GM12801 (cell line): ENCODE data around the gene MICU2.

ENCODE experiments used
- TF ChIP-seq, protein P1 (sequence below): IDR thresholded peaks from one replicate; pipeline ENCODE4 v1.5.1; 2011; ENCODE audit warnings: control low read depth; ENCODE audit not compliant: insufficient read length; ENCODE audit errors: extremely low read depth

The MICU2 gene

GRCh38 chr13:21538753-21539152 is 65.2 kb downstream of the MICU2 start:
- TF ChIP-seq, protein P1, sequence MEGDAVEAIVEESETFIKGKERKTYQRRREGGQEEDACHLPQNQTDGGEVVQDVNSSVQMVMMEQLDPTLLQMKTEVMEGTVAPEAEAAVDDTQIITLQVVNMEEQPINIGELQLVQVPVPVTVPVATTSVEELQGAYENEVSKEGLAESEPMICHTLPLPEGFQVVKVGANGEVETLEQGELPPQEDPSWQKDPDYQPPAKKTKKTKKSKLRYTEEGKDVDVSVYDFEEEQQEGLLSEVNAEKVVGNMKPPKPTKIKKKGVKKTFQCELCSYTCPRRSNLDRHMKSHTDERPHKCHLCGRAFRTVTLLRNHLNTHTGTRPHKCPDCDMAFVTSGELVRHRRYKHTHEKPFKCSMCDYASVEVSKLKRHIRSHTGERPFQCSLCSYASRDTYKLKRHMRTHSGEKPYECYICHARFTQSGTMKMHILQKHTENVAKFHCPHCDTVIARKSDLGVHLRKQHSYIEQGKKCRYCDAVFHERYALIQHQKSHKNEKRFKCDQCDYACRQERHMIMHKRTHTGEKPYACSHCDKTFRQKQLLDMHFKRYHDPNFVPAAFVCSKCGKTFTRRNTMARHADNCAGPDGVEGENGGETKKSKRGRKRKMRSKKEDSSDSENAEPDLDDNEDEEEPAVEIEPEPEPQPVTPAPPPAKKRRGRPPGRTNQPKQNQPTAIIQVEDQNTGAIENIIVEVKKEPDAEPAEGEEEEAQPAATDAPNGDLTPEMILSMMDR: no peak

DNA sequence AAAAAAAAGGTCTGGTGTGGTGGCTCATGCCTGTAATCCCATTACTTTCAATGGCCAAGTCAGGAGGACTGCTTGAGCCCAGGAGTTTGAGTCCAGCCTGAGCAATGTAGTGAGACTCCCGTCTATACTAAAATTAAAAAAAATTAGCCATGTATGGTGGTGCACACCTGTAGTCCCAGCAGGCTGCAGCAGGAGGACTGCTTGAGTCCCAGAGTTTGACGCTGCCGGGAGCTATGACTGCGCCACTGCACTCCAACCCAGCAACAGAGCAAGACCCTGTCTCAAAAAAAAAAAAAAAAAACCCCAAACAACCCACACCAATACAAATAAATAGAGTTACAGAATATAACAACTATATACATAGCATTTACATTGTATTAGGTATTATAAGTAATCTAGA is 65.7 kb downstream of the MICU2 start:
- TF ChIP-seq, protein P1: no peak

DNA sequence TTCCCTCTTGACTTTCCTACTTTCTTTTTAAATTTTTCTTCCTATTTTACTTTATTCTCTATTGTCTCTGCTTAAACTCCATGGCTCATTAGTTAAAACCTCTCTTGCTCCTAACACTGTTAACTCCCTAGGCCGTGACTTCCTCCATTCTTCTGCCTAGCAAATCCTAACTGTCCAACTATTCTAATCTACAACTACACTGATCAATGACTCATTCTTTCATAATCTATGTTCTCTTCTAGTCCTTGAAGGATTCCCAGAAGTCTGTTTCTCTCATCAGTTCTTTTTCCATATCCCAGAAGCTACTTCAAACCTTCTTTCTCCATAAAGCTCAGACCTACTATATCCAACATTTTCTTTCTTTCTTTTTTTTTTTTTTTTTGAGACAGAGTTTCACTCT is 66.9 kb downstream of the MICU2 start:
- TF ChIP-seq, protein P1: no peak

DNA sequence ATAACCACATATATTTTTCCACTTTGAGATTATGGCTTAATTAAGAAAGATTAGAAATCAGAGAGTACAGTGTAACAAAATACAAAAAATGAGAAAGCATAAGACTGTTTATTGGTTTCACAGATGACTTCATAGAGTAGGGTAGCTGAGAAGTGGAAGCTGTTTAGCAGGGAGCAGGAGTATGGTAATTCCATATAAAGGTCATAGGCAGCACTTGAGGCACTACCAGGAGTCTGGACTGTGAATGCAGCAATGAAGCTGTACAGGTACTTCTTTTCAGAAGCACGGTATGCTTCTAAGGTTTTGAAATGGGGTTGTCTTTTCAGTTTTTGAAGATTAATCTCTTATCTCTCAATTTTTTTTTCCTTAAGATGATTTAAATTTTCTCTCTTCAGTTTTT is 69.2 kb downstream of the MICU2 start:
- TF ChIP-seq, protein P1: no peak

DNA sequence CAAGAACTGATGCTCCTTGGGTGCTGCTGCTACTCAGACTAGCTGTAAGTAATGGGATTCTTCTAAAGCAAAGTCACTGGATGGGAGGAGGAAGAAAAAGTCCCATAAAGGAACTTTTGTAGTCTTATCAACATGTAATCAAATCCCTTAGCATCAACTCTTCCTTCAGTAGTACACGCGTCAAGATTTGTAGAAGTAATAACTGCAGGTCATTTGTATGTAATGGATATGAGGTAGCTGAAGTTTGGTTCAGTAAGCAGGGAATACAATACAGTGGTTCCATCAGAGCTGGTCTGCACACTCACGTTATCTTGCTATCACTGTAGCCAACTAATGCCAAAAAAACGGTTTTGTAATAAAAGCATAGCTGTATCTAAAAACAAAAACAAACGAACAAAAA is 72.5 kb downstream of the MICU2 start:
- TF ChIP-seq, protein P1: no peak

DNA sequence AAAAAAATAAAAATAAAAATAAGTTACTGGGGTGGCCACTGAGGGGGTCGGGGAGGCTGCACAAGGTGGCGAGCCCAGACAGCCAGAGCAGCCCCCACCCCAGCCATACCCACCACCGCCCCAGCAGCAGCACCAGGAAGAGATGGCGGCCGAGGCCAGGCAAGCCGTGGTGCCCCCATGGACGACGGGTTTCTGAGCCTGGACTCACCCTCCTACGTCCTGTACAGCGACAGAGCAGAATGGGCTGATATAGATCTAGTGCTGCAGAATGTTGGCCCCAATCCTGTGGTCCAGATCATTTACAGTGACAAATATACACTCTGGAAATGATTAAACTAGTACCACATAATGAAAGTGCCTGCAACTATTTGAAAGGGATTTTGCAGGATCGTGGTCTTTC is 73.3 kb downstream of the MICU2 start:
- TF ChIP-seq, protein P1: no peak

GRCh38 chr13:21529146-21529893 is 74.7 kb downstream of the MICU2 start:
- TF ChIP-seq, protein P1: no peak

GRCh38 chr13:21528616-21529015 is 75.4 kb downstream of the MICU2 start:
- TF ChIP-seq, protein P1: no peak
